ENCODE measurements around the gene ENAH.

DNA sequence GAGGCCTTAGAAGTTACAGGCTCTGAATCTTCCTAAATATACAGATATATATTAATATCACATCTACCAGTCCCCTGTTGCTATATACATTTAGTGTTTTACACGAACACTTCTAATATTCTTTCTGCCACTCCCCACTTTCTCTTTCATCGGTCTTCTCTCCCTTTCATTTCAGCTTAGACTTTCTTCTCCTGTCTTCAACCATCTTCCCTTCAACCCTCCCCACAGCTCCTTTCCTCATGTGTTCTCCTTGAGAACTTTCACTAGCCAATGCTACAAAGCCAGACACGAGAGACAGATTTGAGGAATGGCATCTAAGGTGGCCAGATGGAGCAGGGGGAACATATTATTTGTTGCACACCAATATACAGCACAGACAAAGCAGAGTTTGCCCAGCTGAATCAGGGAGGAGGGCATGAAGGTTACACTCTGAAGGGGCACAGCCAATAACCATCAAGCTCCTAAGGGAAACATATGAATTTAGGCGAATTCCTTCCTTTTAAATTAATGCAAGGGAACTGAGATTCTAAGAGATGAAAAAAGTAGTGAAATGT is 141.0 kb downstream of the ENAH start:
- TF ChIP-seq, protein P1, sequence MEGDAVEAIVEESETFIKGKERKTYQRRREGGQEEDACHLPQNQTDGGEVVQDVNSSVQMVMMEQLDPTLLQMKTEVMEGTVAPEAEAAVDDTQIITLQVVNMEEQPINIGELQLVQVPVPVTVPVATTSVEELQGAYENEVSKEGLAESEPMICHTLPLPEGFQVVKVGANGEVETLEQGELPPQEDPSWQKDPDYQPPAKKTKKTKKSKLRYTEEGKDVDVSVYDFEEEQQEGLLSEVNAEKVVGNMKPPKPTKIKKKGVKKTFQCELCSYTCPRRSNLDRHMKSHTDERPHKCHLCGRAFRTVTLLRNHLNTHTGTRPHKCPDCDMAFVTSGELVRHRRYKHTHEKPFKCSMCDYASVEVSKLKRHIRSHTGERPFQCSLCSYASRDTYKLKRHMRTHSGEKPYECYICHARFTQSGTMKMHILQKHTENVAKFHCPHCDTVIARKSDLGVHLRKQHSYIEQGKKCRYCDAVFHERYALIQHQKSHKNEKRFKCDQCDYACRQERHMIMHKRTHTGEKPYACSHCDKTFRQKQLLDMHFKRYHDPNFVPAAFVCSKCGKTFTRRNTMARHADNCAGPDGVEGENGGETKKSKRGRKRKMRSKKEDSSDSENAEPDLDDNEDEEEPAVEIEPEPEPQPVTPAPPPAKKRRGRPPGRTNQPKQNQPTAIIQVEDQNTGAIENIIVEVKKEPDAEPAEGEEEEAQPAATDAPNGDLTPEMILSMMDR (IDR thresholded peaks at IDR 0.05; ENCODE audit: insufficient read depth, low read depth, low read length) = no peak
- TF ChIP-seq EZH2 (IDR thresholded peaks at IDR 0.05; ENCODE audit: insufficient read depth, low read length) = no peak
